ENCODE data around the gene JARID2.

- TF ChIP-seq CTCF (conservative IDR thresholded peaks at IDR 0.05; ENCODE audit: low read length): no peak
- TF ChIP-seq EZH2phosphoT487 (IDR thresholded peaks at IDR 0.05; ENCODE audit: borderline replicate concordance, low read depth, low read length): no peak
Observed at GRCh38 chr6:15481390-15482291, 235.8 kb downstream of the JARID2 start.
